Activated naive CD8-positive, alpha-beta T cell treated with anti-CD3 and anti-CD28 coated beads, Interleukin-2, amount 50 U/mL, for 16 hours (primary cell): ENCODE results near the gene ZNF778.
"Not testable (repeated sequence)": the region's sequence is repeated elsewhere in the genome, so short reads cannot be mapped to it uniquely, and the experiment has no call there.

ENCODE experiments used
- DNase-seq: peaks from one replicate; pipeline ENCODE4 v3.0.0-alpha.2; 2020; ENCODE audit warnings: low read depth, low spot score

Gene ZNF778

GRCh38 chr16:89256651-89257254, 39.2 kb downstream of the ZNF778 start:
- DNase-seq, result peak; percentile 59

DNA sequence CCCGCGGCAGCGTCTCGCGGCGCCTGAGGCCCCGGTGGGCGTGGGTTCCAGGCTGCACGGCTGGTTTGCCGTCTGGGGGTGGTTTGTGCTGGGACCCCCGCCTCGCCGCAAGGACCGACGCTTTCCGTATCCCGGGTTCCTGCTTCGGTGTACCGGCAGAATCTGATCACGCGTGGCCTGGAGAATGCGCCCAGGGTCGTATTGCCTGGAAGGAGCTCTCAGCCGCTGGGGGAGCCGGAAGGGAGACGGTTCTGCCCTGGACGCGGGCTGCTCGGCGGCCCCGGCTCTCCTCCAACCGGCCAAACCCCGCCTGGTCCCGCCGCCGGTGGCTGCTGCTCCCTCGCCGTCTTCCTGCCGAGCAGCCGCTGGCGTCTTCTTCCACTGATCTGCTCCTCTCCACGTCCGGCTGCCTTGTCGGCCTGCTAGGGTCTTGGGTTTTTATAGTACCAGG, 39.8 kb downstream of the ZNF778 start:
- no peak for DNase-seq

DNA sequence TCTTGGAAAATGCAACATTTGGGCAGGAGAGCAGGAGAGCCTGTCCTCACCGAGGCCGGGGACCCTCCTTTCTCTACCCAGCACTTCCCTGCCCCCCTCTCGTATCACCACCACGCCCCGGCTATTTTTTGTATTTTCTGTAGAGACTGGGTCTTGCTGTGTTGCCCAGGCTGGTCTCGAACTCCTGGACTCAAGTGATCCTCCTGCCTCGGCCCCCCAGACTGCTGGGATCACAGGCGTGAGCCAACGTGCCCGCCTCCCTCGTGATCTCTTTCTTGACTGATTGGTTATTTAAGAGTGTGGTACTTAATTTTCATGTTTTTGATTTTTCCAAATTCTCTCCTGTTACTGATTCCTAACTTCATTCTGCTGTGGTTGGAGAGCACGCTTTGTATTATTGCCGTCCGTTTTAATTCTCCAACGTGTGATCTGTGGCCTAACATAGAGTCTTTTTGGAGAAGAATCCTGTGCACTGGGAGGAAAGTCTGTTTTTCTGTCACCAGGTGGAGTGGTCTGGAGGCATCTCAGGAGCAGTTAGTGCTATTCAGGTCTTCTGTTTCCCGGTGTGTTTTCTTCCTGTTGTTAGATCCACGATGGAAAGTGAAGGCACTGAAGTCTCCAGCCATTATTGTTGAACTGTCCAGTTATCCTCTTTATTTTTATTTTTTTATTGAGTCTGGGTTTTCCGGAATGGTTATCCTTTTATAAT, 40.4 kb downstream of the ZNF778 start:
- no peak for DNase-seq

GRCh38 chr16:89259901-89260300, 42.4 kb downstream of the ZNF778 start:
- not testable (repeated sequence) for DNase-seq

GRCh38 chr16:89261691-89262563, 44.4 kb downstream of the ZNF778 start:
- no peak for DNase-seq

DNA sequence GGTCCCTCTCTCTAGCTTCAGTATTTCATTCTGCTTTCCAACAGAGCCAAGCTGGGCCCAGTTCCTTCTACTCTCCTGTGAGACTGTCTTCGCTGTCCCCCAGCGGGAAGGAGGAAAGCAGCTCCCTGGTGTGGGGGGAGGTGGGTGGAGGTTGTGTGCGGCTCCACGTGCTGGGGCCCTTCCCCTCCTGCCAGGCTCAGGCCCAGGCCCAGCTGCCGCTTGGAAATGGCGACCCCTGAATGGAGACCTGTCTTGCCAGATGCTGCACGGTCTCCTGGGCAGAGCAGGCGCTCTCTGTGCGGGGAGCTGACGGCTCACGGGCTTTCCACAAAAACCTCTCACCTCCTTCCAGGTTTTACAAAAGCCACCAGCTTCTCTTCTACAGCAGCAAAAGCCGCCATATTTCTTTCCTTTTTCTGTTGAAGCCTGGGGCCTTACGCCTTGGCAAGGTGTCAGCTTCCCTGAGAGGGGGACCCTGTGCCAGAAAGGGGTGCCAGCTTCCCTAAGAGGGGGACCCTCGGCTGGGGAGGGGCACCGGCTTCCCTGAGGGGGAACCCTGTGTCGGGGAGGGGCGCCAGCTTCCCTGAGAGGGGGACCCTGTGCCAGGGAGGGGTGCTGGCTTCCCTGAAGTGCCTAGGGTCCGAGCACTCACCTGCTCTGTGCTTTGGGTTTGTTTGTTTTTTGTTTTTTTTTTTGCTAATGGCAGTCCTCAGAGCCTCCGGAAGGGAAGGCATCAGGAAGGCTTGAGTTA, 47.5 kb downstream of the ZNF778 start:
- DNase-seq, result no peak

- no peak for DNase-seq
These were observed 48.1 kb downstream of the ZNF778 start for GRCh38 chr16:89265647-89266046.

GRCh38 chr16:89266521-89267134, 49.1 kb downstream of the ZNF778 start:
- DNase-seq, result no peak

- DNase-seq, result not testable (repeated sequence)
These were observed 50.2 kb downstream of the ZNF778 start for GRCh38 chr16:89267746-89268145.

DNA sequence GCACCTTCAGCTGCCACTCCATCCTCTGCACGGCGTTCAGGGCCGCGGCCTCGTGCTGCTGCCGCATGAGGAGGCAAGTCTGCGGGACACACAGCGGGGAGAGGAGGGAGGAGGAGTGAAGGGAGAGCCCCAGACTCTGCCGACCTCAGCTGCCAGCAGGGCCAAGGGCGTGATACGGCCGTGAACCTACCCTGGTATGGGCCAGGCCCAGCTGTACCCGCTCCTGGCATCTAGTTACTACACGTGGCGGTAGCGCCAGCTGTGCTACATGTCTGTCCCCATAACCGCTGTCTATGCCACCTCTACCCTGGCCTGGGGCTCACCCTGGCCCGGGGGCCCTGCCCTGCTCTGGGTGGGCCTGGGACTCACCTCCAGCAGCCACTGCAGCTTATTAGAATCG, 51.1 kb downstream of the ZNF778 start:
- no peak for DNase-seq

GRCh38 chr16:89268987-89269735, 51.7 kb downstream of the ZNF778 start:
- no peak for DNase-seq

- DNase-seq, result no peak
These were observed 52.5 kb downstream of the ZNF778 start for GRCh38 chr16:89269805-89270665.

DNA sequence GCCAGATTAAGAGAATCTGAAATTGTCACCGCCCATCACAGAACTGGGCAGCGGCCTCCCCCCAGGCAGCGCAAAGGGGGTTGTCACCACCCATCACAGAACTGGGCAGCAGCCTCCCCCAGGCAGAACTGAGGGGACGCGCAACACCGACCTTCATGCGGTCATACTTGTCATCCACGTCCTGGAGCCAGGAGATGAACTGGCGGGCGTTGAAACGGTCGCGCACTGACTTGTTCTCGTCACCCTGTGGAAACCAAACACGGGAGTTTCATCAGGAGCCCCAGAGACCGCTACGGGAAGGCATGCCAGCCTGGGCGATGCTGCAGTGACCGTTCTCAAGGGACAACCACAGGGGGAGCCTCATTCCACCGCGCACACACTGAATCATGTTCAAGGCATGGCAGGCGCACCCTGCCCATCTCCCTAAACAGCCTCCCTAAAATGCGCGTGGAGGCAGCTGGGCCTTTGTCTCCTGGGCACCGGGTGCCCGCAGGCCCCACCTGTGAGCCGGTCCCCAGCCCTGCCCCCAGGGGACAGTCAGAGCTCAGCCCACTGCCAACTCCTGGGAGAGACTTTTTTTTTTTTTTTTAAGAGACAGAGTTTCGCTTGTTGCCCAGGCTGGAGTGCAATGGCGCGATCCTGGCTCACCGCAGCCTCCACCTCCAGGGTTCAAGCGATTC, 53.3 kb downstream of the ZNF778 start:
- DNase-seq, result no peak

DNA sequence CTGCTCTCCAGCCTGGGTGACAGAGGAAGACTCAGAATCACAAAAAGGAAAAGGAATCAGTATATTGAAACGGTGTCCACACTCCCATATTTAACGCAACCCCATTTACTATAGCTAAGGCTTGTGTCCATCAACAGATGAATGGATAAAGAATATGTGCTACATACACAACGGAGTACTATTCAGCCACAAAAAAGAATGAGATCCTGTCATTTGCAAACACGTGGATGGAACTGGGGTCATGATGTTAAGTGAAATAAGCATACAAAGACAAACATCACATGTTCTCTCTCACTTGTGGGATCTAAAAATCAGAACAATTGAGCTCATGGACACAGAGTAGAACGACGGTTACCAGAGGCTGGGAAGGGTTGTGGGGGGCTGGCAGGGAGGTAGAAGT, 55.1 kb downstream of the ZNF778 start:
- no peak for DNase-seq

- DNase-seq, result no peak
These were observed 56.4 kb downstream of the ZNF778 start for GRCh38 chr16:89273741-89274472.

GRCh38 chr16:89274561-89275283, 57.2 kb downstream of the ZNF778 start:
- no peak for DNase-seq

GRCh38 chr16:89275284-89275584, 57.7 kb downstream of the ZNF778 start:
- no peak for DNase-seq
